CD4-positive, alpha-beta T cell (primary cell): ENCODE measurements around the gene TPM3. TPM values are rescaled to one million over a fixed set of nuclear protein-coding genes. Genes with fewer than 3 reads are reported as not detected.

Experiments used
- ATAC-seq: fragments of 200-7000 bp; cut with Tn5 transposase; one replicate; pipeline ENCODE4 v1.10.0; 2022; ENCODE audit warnings: mild to moderate bottlenecking; ENCODE audit not compliant: poor library complexity
- CTCF ChIA-PET: fragments of 350-600 bp; sonication (Branson Sonifier 250); formaldehyde crosslinking; loops from one replicate; lab custom pipeline; 2021; ENCODE audit warnings: antibody characterized with exemption, inconsistent platforms; lab: Charles Lee
- POLR2A ChIA-PET: fragments of 350-600 bp; sonication (Branson Sonifier 250); formaldehyde crosslinking; loops from one replicate; lab custom pipeline; 2021; ENCODE audit warnings: antibody characterized with exemption, inconsistent platforms; lab: Charles Lee
- DNase-seq, 14 experiments: peaks; one replicate each; pipeline ENCODE4 v3.0.0-alpha.2; 2013 to 2020; ENCODE audit warnings: mixed read lengths in 2 of 14
- H3K27ac ChIP-seq, 2 donors: one replicate each; pipeline versions ENCODE4 v1.5.1 to v1.7.0; 2013; ENCODE audit warnings: low read length in 2 of 2, low read depth in 1 of 2, mild to moderate bottlenecking in 1 of 2
- H3K27me3 ChIP-seq, 2 experiments: 1 replicate in 1 of 2; 2 replicates in 1 of 2; pipeline versions ENCODE4 v1.6.1 to v1.7.0; 2013; ENCODE audit warnings: low read length in 2 of 2, control low read depth in 1 of 2, mild to moderate bottlenecking in 1 of 2, moderate library complexity in 1 of 2; ENCODE audit not compliant: insufficient read depth in 2 of 2, control insufficient read depth in 1 of 2
- H3K36me3 ChIP-seq: one replicate; pipeline ENCODE4 v1.6.1; 2013; ENCODE audit warnings: low read length, control low read depth; ENCODE audit not compliant: insufficient read depth
- H3K4me1 ChIP-seq: one replicate; pipeline ENCODE4 v1.6.1; 2013; ENCODE audit warnings: low read length, control low read depth; ENCODE audit not compliant: insufficient read depth
- H3K4me3 ChIP-seq: one replicate; pipeline ENCODE4 v1.5.1; 2013; ENCODE audit warnings: mild to moderate bottlenecking, low read length, moderate library complexity
- H3K9me3 ChIP-seq, 2 experiments: 1 replicate in 1 of 2; 2 replicates in 1 of 2; pipeline versions ENCODE4 v1.6.1 to v1.7.0; 2013; ENCODE audit warnings: low read length in 2 of 2, mild to moderate bottlenecking in 2 of 2, control low read depth in 1 of 2, moderate library complexity in 1 of 2; ENCODE audit not compliant: control insufficient read depth in 1 of 2, insufficient read depth in 1 of 2
- H3K27ac Mint-ChIP-seq: one replicate; pipeline ENCODE4 v1.8.0; 2020; ENCODE audit warnings: mixed read lengths
- H3K27me3 Mint-ChIP-seq: one replicate; pipeline ENCODE4 v1.8.0; 2021; ENCODE audit warnings: mixed read lengths
- H3K36me3 Mint-ChIP-seq: one replicate; pipeline ENCODE4 v1.8.0; 2021; ENCODE audit warnings: low read depth, mixed read lengths
- H3K4me1 Mint-ChIP-seq: one replicate; pipeline ENCODE4 v1.8.0; 2021; ENCODE audit warnings: low read depth, mixed read lengths
- H3K4me3 Mint-ChIP-seq: one replicate; pipeline ENCODE4 v1.8.0; 2020; ENCODE audit warnings: mild to moderate bottlenecking, mixed read lengths
- H3K9me3 Mint-ChIP-seq: one replicate; pipeline ENCODE4 v1.8.0; 2020; ENCODE audit warnings: mixed read lengths
- intact Hi-C, 2 experiments: fragments of 100-400 bp; cut with DNase I in 1 of 2; cut with micrococcal nuclease in 1 of 2; formaldehyde crosslinking; loops; one replicate each; pipeline versions ENCODE4 v1.15.1 to v1.9.0; 2023 to 2025; cut with DNase I, micrococcal nuclease
- total RNA-seq, 174 experiments: library from RNA in 2 of 174; stranded (reverse) in 2 of 174; gene quantifications; one replicate each; pipeline ENCODE4 v1.2.3 and lab custom pipeline; 2021 to 2026
- TF ChIP-seq, protein P1 (sequence below): fragments of 200-600 bp; IDR thresholded peaks from one replicate; pipeline ENCODE4 v1.8.0; 2022; ENCODE audit warnings: antibody characterized with exemption, mild to moderate bottlenecking

Gene TPM3
- total RNA-seq, 2 experiments from 2014 or later = 345 to 357 TPM

DNA sequence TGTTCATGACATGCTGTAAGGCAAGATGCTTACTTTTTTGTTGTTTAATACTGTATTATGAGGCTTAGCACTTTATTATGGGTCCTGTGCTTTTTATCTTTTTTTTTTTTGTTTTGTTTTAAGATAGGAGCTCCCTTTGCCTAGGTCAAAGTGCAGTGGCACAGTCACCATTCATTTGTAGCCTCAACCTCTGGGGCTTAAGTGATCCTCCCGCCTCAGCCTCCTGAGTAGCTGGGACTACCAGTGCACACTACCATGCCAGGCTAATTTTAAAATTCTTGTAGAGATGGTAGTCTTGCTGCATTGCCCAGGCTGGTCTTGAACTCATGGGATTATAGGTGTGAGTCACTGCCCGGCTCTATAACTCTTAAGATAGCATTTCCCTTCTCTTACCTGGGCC lies 33.5 kb upstream of the TPM3 start:
- TF ChIP-seq, protein P1, sequence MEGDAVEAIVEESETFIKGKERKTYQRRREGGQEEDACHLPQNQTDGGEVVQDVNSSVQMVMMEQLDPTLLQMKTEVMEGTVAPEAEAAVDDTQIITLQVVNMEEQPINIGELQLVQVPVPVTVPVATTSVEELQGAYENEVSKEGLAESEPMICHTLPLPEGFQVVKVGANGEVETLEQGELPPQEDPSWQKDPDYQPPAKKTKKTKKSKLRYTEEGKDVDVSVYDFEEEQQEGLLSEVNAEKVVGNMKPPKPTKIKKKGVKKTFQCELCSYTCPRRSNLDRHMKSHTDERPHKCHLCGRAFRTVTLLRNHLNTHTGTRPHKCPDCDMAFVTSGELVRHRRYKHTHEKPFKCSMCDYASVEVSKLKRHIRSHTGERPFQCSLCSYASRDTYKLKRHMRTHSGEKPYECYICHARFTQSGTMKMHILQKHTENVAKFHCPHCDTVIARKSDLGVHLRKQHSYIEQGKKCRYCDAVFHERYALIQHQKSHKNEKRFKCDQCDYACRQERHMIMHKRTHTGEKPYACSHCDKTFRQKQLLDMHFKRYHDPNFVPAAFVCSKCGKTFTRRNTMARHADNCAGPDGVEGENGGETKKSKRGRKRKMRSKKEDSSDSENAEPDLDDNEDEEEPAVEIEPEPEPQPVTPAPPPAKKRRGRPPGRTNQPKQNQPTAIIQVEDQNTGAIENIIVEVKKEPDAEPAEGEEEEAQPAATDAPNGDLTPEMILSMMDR = no peak
- Histone ChIP-seq H3K4me1 (peaks cover 9% of the 10 kb centered on the region), H3K36me3 (peaks cover 54% of the 10 kb centered on the region), H3K9me3 (no peaks in the 10 kb centered on the region), H3K27me3 (no peaks in the 10 kb centered on the region), H3K27ac (no peak overlapping the region), H3K4me3 (no peak overlapping the region)
- ChIA-PET POLR2A (interaction anchor here (1.5 kb wide), 1 partner anchor 9 kb away, joined by 3 read pairs; no protein-coding TSS in a partner anchor), CTCF (interaction anchor here (0.6 kb wide), 1 partner anchor 48 kb away, joined by 3 read pairs; no protein-coding TSS in a partner anchor)
- ATAC-seq (no peak), DNase-seq (no peak)
- Mint-ChIP-seq H3K27me3 (no peaks in the 10 kb centered on the region), H3K4me3 (peak overlapping the region; percentile 18), H3K4me1 (peaks cover 63% of the 10 kb centered on the region), H3K36me3 (peaks cover 80% of the 10 kb centered on the region), H3K9me3 (no peaks in the 10 kb centered on the region), H3K27ac (peak overlapping the region; percentile 93)
- intact Hi-C loops = loop anchor here in 1 of 2 experiments (10.0 kb wide), 1 partner anchor 301 kb away; the partner anchor contains the start of gene GATAD2B

- Mint-ChIP-seq H3K9me3 (no peaks in the 10 kb centered on the region), H3K27me3 (no peaks in the 10 kb centered on the region), H3K36me3 (peaks cover 81% of the 10 kb centered on the region), H3K4me1 (peaks cover 75% of the 10 kb centered on the region), H3K4me3 (peak overlapping the region; percentile 91), H3K27ac (peak overlapping the region; percentile 93)
- TF ChIP-seq, protein P1 = no peak
- intact Hi-C loops = loop anchor here (5.0 to 10.0 kb wide), 5 partner anchors 66 to 496 kb away; partner anchors contain the start of genes ATP8B2 (in 1 of the 2), GATAD2B (in 1 of the 2), INTS3 (in 1 of the 2) and NUP210L (in 1 of the 2)
- POLR2A ChIA-PET = interaction anchor here (1.7 kb wide), 1 partner anchor 104 kb away, joined by 7 read pairs; no protein-coding TSS in a partner anchor
- H3K4me1 ChIP-seq = peaks cover 24% of the 10 kb centered on the region
- no peak overlapping the region for H3K27ac ChIP-seq
- no peaks in the 10 kb centered on the region for H3K27me3 ChIP-seq
- H3K36me3 ChIP-seq = peaks cover 42% of the 10 kb centered on the region
- H3K4me3 ChIP-seq = no peak overlapping the region
- CTCF ChIA-PET = interaction anchor here (0.6 kb wide), 1 partner anchor 50 kb away, joined by 3 read pairs; no protein-coding TSS in a partner anchor
- ATAC-seq (no peak), DNase-seq (no peak)
- H3K9me3 ChIP-seq = no peaks in the 10 kb centered on the region
These were observed 31.7 kb upstream of the TPM3 start for GRCh38 chr1:154223621-154224020.

DNA sequence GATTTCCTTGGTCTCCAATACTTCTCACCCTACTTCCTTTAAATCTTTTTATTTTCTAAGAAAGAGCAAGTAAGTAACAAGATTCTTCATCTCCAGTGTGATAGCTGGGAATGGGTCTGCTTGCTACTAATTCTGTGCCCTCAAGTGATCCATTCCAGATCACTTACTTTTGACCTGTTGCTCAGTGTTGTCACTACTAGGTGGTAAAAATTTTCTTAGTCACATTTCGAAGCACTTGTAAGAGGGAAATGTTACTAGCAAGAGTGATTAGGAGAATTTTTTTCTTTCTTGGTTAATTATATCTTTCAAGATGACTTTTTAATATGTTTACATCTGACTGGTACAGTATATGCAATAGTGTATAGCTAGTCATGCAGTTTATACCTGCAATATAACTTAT lies 31.0 kb upstream of the TPM3 start:
- Histone ChIP-seq H3K4me3 (no peak overlapping the region), H3K27me3 (no peaks in the 10 kb centered on the region), H3K9me3 (no peaks in the 10 kb centered on the region), H3K36me3 (peaks cover 45% of the 10 kb centered on the region), H3K27ac (no peak overlapping the region), H3K4me1 (peaks cover 29% of the 10 kb centered on the region)
- no peak for DNase-seq
- Mint-ChIP-seq H3K4me3 (peak overlapping the region; percentile 91), H3K27me3 (no peaks in the 10 kb centered on the region), H3K4me1 (peaks cover 82% of the 10 kb centered on the region), H3K27ac (peak overlapping the region; percentile 93), H3K36me3 (peaks cover 81% of the 10 kb centered on the region), H3K9me3 (no peaks in the 10 kb centered on the region)
- CTCF ChIA-PET = no interaction called here
- intact Hi-C loops = loop anchor here (5.0 to 10.0 kb wide), 5 partner anchors 66 to 496 kb away; partner anchors contain the start of genes ATP8B2 (in 1 of the 2), GATAD2B (in 1 of the 2), INTS3 (in 1 of the 2) and NUP210L (in 1 of the 2)
- ATAC-seq = no peak
- TF ChIP-seq, protein P1 = no peak
- POLR2A ChIA-PET = interaction anchor here (0.8 to 1.7 kb wide), 3 partner anchors 50 to 563 kb away, joined by 3 to 7 read pairs (median 3); no protein-coding TSS in a partner anchor
